ENCODE results near the gene CLEC19A. TPM values are rescaled to one million over a fixed set of nuclear protein-coding genes. Genes with fewer than 3 reads are reported as not detected.

The CLEC19A gene
- total RNA-seq, 1 experiment from 2014 or later = 0.09 TPM

DNA sequence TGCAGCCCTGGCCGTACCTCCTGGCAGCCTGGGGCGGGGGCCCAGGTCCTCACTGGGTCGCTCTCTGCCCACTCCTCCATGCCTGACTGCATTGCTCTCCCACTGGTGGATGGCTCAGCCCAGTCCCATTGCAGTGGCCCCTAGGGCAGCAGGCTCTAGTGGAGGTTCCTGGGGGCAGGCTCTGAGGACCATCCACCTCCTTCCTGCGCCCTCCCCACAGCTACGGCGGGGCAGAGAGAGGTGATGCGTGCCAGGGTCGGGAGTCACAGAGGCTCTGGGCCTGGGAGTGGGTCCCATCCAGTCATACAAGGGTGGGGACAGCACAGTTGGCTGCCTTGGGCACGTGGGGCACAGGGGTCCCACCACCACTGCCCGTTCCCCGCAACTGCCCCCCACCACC is 44.0 kb upstream of the CLEC19A start (continued):
- TF ChIP-seq, protein P1, sequence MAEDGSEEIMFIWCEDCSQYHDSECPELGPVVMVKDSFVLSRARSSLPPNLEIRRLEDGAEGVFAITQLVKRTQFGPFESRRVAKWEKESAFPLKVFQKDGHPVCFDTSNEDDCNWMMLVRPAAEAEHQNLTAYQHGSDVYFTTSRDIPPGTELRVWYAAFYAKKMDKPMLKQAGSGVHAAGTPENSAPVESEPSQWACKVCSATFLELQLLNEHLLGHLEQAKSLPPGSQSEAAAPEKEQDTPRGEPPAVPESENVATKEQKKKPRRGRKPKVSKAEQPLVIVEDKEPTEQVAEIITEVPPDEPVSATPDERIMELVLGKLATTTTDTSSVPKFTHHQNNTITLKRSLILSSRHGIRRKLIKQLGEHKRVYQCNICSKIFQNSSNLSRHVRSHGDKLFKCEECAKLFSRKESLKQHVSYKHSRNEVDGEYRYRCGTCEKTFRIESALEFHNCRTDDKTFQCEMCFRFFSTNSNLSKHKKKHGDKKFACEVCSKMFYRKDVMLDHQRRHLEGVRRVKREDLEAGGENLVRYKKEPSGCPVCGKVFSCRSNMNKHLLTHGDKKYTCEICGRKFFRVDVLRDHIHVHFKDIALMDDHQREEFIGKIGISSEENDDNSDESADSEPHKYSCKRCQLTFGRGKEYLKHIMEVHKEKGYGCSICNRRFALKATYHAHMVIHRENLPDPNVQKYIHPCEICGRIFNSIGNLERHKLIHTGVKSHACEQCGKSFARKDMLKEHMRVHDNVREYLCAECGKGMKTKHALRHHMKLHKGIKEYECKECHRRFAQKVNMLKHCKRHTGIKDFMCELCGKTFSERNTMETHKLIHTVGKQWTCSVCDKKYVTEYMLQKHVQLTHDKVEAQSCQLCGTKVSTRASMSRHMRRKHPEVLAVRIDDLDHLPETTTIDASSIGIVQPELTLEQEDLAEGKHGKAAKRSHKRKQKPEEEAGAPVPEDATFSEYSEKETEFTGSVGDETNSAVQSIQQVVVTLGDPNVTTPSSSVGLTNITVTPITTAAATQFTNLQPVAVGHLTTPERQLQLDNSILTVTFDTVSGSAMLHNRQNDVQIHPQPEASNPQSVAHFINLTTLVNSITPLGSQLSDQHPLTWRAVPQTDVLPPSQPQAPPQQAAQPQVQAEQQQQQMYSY (CRISPR knock-in tag; IDR thresholded peaks at IDR 0.05) = no peak
- TF ChIP-seq, protein P2, sequence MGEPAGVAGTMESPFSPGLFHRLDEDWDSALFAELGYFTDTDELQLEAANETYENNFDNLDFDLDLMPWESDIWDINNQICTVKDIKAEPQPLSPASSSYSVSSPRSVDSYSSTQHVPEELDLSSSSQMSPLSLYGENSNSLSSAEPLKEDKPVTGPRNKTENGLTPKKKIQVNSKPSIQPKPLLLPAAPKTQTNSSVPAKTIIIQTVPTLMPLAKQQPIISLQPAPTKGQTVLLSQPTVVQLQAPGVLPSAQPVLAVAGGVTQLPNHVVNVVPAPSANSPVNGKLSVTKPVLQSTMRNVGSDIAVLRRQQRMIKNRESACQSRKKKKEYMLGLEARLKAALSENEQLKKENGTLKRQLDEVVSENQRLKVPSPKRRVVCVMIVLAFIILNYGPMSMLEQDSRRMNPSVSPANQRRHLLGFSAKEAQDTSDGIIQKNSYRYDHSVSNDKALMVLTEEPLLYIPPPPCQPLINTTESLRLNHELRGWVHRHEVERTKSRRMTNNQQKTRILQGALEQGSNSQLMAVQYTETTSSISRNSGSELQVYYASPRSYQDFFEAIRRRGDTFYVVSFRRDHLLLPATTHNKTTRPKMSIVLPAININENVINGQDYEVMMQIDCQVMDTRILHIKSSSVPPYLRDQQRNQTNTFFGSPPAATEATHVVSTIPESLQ (CRISPR knock-in tag; IDR thresholded peaks at IDR 0.05) = no peak
- TF ChIP-seq TEAD4 (CRISPR knock-in tag; IDR thresholded peaks at IDR 0.05) (no peak), GTF2I (CRISPR knock-in tag; conservative IDR thresholded peaks at IDR 0.05) (no peak), CREM (CRISPR knock-in tag; IDR thresholded peaks at IDR 0.05) (no peak), KAT7 (CRISPR knock-in tag; IDR thresholded peaks at IDR 0.05; ENCODE audit: borderline replicate concordance) (no peak), CBFB (CRISPR knock-in tag; IDR thresholded peaks at IDR 0.05; ENCODE audit: low read depth) (no peak), JAZF1 (CRISPR knock-in tag; IDR thresholded peaks at IDR 0.05) (no peak)
- TF ChIP-seq, protein P3, sequence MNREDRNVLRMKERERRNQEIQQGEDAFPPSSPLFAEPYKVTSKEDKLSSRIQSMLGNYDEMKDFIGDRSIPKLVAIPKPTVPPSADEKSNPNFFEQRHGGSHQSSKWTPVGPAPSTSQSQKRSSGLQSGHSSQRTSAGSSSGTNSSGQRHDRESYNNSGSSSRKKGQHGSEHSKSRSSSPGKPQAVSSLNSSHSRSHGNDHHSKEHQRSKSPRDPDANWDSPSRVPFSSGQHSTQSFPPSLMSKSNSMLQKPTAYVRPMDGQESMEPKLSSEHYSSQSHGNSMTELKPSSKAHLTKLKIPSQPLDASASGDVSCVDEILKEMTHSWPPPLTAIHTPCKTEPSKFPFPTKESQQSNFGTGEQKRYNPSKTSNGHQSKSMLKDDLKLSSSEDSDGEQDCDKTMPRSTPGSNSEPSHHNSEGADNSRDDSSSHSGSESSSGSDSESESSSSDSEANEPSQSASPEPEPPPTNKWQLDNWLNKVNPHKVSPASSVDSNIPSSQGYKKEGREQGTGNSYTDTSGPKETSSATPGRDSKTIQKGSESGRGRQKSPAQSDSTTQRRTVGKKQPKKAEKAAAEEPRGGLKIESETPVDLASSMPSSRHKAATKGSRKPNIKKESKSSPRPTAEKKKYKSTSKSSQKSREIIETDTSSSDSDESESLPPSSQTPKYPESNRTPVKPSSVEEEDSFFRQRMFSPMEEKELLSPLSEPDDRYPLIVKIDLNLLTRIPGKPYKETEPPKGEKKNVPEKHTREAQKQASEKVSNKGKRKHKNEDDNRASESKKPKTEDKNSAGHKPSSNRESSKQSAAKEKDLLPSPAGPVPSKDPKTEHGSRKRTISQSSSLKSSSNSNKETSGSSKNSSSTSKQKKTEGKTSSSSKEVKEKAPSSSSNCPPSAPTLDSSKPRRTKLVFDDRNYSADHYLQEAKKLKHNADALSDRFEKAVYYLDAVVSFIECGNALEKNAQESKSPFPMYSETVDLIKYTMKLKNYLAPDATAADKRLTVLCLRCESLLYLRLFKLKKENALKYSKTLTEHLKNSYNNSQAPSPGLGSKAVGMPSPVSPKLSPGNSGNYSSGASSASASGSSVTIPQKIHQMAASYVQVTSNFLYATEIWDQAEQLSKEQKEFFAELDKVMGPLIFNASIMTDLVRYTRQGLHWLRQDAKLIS (CRISPR knock-in tag; IDR thresholded peaks at IDR 0.05; ENCODE audit: borderline replicate concordance) = no peak
- TF ChIP-seq, protein P4, sequence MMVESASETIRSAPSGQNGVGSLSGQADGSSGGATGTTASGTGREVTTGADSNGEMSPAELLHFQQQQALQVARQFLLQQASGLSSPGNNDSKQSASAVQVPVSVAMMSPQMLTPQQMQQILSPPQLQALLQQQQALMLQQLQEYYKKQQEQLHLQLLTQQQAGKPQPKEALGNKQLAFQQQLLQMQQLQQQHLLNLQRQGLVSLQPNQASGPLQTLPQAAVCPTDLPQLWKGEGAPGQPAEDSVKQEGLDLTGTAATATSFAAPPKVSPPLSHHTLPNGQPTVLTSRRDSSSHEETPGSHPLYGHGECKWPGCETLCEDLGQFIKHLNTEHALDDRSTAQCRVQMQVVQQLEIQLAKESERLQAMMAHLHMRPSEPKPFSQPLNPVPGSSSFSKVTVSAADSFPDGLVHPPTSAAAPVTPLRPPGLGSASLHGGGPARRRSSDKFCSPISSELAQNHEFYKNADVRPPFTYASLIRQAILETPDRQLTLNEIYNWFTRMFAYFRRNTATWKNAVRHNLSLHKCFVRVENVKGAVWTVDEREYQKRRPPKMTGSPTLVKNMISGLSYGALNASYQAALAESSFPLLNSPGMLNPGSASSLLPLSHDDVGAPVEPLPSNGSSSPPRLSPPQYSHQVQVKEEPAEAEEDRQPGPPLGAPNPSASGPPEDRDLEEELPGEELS (CRISPR knock-in tag; IDR thresholded peaks at IDR 0.05) = no peak
- TF ChIP-seq, protein P5, sequence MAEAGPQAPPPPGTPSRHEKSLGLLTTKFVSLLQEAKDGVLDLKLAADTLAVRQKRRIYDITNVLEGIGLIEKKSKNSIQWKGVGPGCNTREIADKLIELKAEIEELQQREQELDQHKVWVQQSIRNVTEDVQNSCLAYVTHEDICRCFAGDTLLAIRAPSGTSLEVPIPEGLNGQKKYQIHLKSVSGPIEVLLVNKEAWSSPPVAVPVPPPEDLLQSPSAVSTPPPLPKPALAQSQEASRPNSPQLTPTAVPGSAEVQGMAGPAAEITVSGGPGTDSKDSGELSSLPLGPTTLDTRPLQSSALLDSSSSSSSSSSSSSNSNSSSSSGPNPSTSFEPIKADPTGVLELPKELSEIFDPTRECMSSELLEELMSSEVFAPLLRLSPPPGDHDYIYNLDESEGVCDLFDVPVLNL (CRISPR knock-in tag; IDR thresholded peaks at IDR 0.05; ENCODE audit: borderline replicate concordance, low read depth) = no peak

DNA sequence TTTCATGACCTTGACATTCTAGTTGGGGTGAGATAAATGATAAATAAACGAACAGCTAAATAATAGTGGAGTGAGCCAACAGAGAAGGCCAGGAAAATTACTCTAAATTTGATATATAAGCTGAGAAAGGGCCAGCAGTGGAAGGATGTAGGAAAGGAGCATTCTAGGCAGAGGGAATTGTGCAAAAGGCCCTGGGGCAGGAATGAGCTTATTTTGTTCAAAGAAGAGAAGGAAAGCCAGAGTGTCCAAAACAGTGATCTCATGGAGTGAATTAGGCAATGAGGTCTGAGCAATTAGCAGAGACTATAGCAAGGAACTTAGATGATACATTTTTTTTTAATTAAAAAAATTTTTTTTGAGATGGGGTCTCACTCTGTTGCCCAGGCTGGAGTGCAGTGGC is 43.3 kb upstream of the CLEC19A start:
- Mint-ChIP-seq H3K27ac (no peak overlapping the region), H3K27me3 (ENCODE audit: low read depth) (no peaks in the 10 kb centered on the region), H3K36me3 (no peaks in the 10 kb centered on the region), H3K9me3 (peaks cover 9% of the 10 kb centered on the region), H3K4me3 (no peak overlapping the region), H3K4me1 (peaks cover 3% of the 10 kb centered on the region; the same call in 1 of the 2 replicates)
- CTCF ChIA-PET = no interaction called here
- no peak for ATAC-seq
- POLR2A ChIA-PET = interaction anchor here (0.6 kb wide), 1 partner anchor 156 kb away, joined by 3 read pairs; no protein-coding TSS in a partner anchor
- DNase-seq (ENCODE audit: low spot score) = no peak
- TF ChIP-seq, protein P6, sequence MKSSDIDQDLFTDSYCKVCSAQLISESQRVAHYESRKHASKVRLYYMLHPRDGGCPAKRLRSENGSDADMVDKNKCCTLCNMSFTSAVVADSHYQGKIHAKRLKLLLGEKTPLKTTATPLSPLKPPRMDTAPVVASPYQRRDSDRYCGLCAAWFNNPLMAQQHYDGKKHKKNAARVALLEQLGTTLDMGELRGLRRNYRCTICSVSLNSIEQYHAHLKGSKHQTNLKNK (CRISPR knock-in tag; IDR thresholded peaks at IDR 0.05) = no peak
- TF ChIP-seq, protein P7, sequence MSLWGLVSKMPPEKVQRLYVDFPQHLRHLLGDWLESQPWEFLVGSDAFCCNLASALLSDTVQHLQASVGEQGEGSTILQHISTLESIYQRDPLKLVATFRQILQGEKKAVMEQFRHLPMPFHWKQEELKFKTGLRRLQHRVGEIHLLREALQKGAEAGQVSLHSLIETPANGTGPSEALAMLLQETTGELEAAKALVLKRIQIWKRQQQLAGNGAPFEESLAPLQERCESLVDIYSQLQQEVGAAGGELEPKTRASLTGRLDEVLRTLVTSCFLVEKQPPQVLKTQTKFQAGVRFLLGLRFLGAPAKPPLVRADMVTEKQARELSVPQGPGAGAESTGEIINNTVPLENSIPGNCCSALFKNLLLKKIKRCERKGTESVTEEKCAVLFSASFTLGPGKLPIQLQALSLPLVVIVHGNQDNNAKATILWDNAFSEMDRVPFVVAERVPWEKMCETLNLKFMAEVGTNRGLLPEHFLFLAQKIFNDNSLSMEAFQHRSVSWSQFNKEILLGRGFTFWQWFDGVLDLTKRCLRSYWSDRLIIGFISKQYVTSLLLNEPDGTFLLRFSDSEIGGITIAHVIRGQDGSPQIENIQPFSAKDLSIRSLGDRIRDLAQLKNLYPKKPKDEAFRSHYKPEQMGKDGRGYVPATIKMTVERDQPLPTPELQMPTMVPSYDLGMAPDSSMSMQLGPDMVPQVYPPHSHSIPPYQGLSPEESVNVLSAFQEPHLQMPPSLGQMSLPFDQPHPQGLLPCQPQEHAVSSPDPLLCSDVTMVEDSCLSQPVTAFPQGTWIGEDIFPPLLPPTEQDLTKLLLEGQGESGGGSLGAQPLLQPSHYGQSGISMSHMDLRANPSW (CRISPR knock-in tag; conservative IDR thresholded peaks at IDR 0.05; ENCODE audit: low read depth) = no peak
